HepG2 (cell line): ENCODE measurements around the gene TJAP1. TPM values are rescaled to one million over a fixed set of nuclear protein-coding genes. Genes with fewer than 3 reads are reported as not detected.

Source experiments
- BHLHE40 ChIP-seq: IDR thresholded peaks from 2 replicates; pipeline ENCODE4 v1.6.1; 2011; ENCODE audit warnings: low read length, improper control_type of control experiment
- DZIP1 ChIP-seq: sonication (generic); formaldehyde crosslinking; IDR thresholded peaks from 2 replicates; pipeline ENCODE4 v1.5.0; 2020; ENCODE audit warnings: mild to moderate bottlenecking, missing genetic modification reagents
- GATA4 ChIP-seq: sonication (generic); IDR thresholded peaks from 2 replicates; pipeline ENCODE4 v1.6.1; 2016; ENCODE audit warnings: antibody characterized with exemption, low read depth, borderline replicate concordance
- GATAD1 ChIP-seq: IDR thresholded peaks from 2 replicates; pipeline ENCODE4 v1.6.1; 2016; ENCODE audit warnings: missing genetic modification reagents, missing compliant biosample characterization
- MLX ChIP-seq: IDR thresholded peaks from 2 replicates; pipeline ENCODE4 v1.6.1; 2016
- MNT ChIP-seq: fragments of 450-650 bp; IDR thresholded peaks from 2 replicates; pipeline ENCODE4 v1.6.1; 2016
- NFIB ChIP-seq: sonication (generic); formaldehyde crosslinking; IDR thresholded peaks from 2 replicates; pipeline ENCODE4 v1.9.0; 2021; ENCODE audit warnings: missing genetic modification reagents, mild to moderate bottlenecking, borderline replicate concordance
- NONO ChIP-seq, 2 experiments: fragments of 450-650 bp in 1 of 2; sonication (generic) in 1 of 2; formaldehyde crosslinking in 1 of 2; IDR thresholded peaks in 1 of 2; conservative IDR thresholded peaks in 1 of 2; 2 replicates each; pipeline versions ENCODE4 v1.6.1 to v1.8.0; 2017 to 2022; ENCODE audit warnings: mild to moderate bottlenecking in 1 of 2, missing genetic modification reagents in 1 of 2, moderate library complexity in 1 of 2
- ZNF567 ChIP-seq: sonication (generic); formaldehyde crosslinking; IDR thresholded peaks from 2 replicates; pipeline ENCODE4 v1.8.1; 2023; ENCODE audit warnings: mild to moderate bottlenecking, missing genetic modification reagents, borderline replicate concordance
- polyA plus RNA-seq, 8 experiments: library from polyadenylated mRNA; depleted of rRNA in 3 of 8; stranded (reverse) in 7 of 8; unstranded in 1 of 8; fragments of >200 nt; fragmentation: Illumina TruSeq in 4 of 8; extraction: Trizol in 4 of 8; gene quantifications; 2 replicates each; pipeline versions ENCODE4 v1.2.1 to v1.2.3, GENCODE V29; 2011 to 2016; ENCODE audit warnings: low read depth in 4 of 8, missing spikeins in 1 of 8, mixed read lengths in 1 of 8; ENCODE audit not compliant: insufficient read depth in 1 of 8
- total RNA-seq, 5 experiments: library from RNA; depleted of rRNA; stranded (reverse); fragments of >200 nt; fragmentation: Illumina TruSeq; extraction: Trizol; gene quantifications; 2 replicates each; pipeline ENCODE4 v1.2.3, GENCODE V29; 2016; ENCODE audit warnings: low read depth in 1 of 5

Gene TJAP1
- total and polyA plus RNA-seq, 2 of the 13 experiments (the other 11 are each of a cell fraction or from before 2014, with no cell fraction given): 15.7 to 41.6 TPM

GRCh38 chr6:43444582-43444981, 32.8 kb upstream of the TJAP1 start (continued):
- TF ChIP-seq MLX (CRISPR knock-in tag): no peak
- TF ChIP-seq NONO (IDR thresholded peaks at IDR 0.05): no peak
- no peak for TF ChIP-seq NONO (CRISPR knock-in tag; conservative IDR thresholded peaks at IDR 0.05)
- TF ChIP-seq MNT: no peak
- TF ChIP-seq NFIB (CRISPR knock-in tag): no peak
- no peak for TF ChIP-seq BHLHE40
- no peak for TF ChIP-seq ZNF567 (CRISPR knock-in tag)
- TF ChIP-seq DZIP1 (CRISPR knock-in tag): no peak
- no peak for TF ChIP-seq GATAD1 (CRISPR knock-in tag)
- TF ChIP-seq GATA4: no peak
- TF ChIP-seq, all 625 proteins: peak for 0
